Endodermal cell (in vitro differentiated cells): ENCODE data around the gene BAIAP2L2. TPM values are rescaled to one million over a fixed set of nuclear protein-coding genes. Genes with fewer than 3 reads are reported as not detected.

Source experiments
- DNase-seq: peaks from one replicate; pipeline ENCODE4 v3.0.0-alpha.2; 2017
- H3K27ac ChIP-seq: 2 replicates; pipeline ENCODE4 v1.5.1; 2013; ENCODE audit warnings: mild to moderate bottlenecking, low read depth, low read length, moderate library complexity
- H3K27me3 ChIP-seq: 2 replicates; pipeline ENCODE4 v1.6.1; 2013; ENCODE audit warnings: mild to moderate bottlenecking, low read length, moderate library complexity; ENCODE audit not compliant: insufficient read depth, control insufficient read depth, poor library complexity, severe bottlenecking
- H3K36me3 ChIP-seq: 2 replicates; pipeline ENCODE4 v1.7.0; 2013; ENCODE audit warnings: mild to moderate bottlenecking, low read length, moderate library complexity; ENCODE audit not compliant: control insufficient read depth, insufficient read depth
- H3K4me1 ChIP-seq: one replicate; pipeline ENCODE4 v1.7.0; 2013; ENCODE audit warnings: low read length; ENCODE audit not compliant: control insufficient read depth, insufficient read depth
- H3K4me3 ChIP-seq: 2 replicates; pipeline ENCODE4 v1.5.1; 2013; ENCODE audit warnings: mild to moderate bottlenecking, low read length, moderate library complexity
- H3K9ac ChIP-seq: 2 replicates; pipeline ENCODE4 v1.6.1; 2013; ENCODE audit warnings: mild to moderate bottlenecking, low read length, moderate library complexity; ENCODE audit not compliant: poor library complexity, severe bottlenecking; ENCODE audit errors: extremely low read depth
- H3K9me3 ChIP-seq: 2 replicates; pipeline ENCODE4 v1.6.1; 2013; ENCODE audit warnings: mild to moderate bottlenecking, low read length, moderate library complexity; ENCODE audit not compliant: control insufficient read depth
- H3K27ac Mint-ChIP-seq: 2 replicates; pipeline ENCODE4 v1.8.0; 2020; ENCODE audit warnings: mixed read lengths
- H3K27me3 Mint-ChIP-seq: 2 replicates; pipeline ENCODE4 v1.8.0; 2021; ENCODE audit warnings: mild to moderate bottlenecking, mixed read lengths; ENCODE audit not compliant: insufficient read depth
- H3K36me3 Mint-ChIP-seq: 2 replicates; pipeline ENCODE4 v1.8.0; 2020; ENCODE audit warnings: low read depth, mixed read lengths
- H3K4me1 Mint-ChIP-seq: 2 replicates; pipeline ENCODE4 v1.8.0; 2020; ENCODE audit warnings: mixed read lengths
- H3K4me3 Mint-ChIP-seq: 2 replicates; pipeline ENCODE4 v1.8.0; 2020; ENCODE audit warnings: mild to moderate bottlenecking, moderate library complexity, mixed read lengths
- H3K9me3 Mint-ChIP-seq: 2 replicates; pipeline ENCODE4 v1.8.0; 2020; ENCODE audit warnings: mild to moderate bottlenecking, mixed read lengths
- WGBS, 2 experiments: methylation state at CpG; one replicate each; pipeline versions ENCODE4 v1.1.5 to v1.1.7; 2013; ENCODE audit warnings: missing lambda C conversion rate in 2 of 2, mixed read lengths in 1 of 2; ENCODE audit not compliant: insufficient coverage in 1 of 2, insufficient read length in 1 of 2; 5-methylcytosine and 5-hydroxymethylcytosine counted together
- total RNA-seq, 2 donors: library from RNA; stranded (reverse); fragmentation: NEBNext Ultra II Directional in 1 of 2; extraction: Animal tissue kit (Norgen Biotek cat#: 25700) in 1 of 2; gene quantifications; 2 replicates in 1 of 2; 3 replicates in 1 of 2; pipeline ENCODE4 v1.2.1, GENCODE V29; 2021
- TF ChIP-seq, protein P1 (sequence below): fragments of 200-600 bp; sonication (generic); conservative IDR thresholded peaks from 2 replicates; pipeline ENCODE4 v1.5.0; 2021; ENCODE audit warnings: antibody characterized with exemption, mild to moderate bottlenecking

BAIAP2L2 gene
- total RNA-seq, 2 donors from 2014 or later, result 1.4 to 3.7 TPM

DNA sequence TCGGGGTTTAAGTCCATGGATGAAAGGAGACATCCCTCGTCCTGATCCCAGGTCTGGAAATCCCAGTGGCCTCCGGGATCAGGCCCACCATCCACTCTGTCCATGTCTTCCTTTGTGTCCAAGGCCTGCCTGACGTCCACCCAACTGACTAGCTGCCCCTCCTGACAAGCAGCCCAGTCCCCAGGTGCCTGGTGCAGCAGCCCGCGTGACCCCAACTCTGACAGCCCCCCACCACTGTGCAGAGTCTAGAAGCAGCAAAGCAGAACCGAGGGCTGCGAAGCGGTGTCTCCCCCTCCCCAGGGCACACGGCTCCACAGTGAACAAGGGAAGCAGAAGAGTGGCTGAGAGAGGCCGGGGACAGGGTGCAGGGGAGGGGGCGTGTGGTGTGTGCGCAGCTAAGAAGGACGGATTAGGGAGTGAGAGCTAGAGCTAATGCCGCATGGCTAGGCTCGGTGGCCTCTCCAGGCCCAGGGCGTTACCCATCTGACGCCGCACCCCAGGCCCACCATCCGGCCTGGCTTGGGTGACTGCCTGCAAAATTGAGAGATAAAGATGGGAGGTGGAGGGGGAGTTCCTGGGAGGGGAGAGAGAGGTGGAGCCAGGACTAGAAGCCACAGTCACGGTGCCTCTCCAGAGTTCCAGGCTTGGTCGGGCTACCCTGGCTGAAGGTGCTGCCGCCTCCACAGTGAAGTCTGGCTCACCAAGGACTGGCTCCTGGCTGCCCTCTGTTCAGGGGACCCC, 16.6 kb upstream of the BAIAP2L2 start:
- no peaks in the 10 kb centered on the region for H3K27me3 Mint-ChIP-seq
- Histone ChIP-seq H3K27ac (no peak overlapping the region), H3K4me3 (no peak overlapping the region), H3K4me1 (no peaks in the 10 kb centered on the region), H3K36me3 (peaks cover 3% of the 10 kb centered on the region), H3K9me3 (no peaks in the 10 kb centered on the region), H3K9ac (no peak overlapping the region), H3K27me3 (no peaks in the 10 kb centered on the region)
- 87 to 95% methylated on average over 10 to 23 of the region's 23 CpGs for WGBS, 2 experiments
- TF ChIP-seq, protein P1, sequence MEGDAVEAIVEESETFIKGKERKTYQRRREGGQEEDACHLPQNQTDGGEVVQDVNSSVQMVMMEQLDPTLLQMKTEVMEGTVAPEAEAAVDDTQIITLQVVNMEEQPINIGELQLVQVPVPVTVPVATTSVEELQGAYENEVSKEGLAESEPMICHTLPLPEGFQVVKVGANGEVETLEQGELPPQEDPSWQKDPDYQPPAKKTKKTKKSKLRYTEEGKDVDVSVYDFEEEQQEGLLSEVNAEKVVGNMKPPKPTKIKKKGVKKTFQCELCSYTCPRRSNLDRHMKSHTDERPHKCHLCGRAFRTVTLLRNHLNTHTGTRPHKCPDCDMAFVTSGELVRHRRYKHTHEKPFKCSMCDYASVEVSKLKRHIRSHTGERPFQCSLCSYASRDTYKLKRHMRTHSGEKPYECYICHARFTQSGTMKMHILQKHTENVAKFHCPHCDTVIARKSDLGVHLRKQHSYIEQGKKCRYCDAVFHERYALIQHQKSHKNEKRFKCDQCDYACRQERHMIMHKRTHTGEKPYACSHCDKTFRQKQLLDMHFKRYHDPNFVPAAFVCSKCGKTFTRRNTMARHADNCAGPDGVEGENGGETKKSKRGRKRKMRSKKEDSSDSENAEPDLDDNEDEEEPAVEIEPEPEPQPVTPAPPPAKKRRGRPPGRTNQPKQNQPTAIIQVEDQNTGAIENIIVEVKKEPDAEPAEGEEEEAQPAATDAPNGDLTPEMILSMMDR, result no peak
- no peaks in the 10 kb centered on the region for H3K4me1 Mint-ChIP-seq
- H3K9me3 Mint-ChIP-seq, result no peaks in the 10 kb centered on the region
- no peak overlapping the region for H3K27ac Mint-ChIP-seq
- DNase-seq, result no peak
- no peak overlapping the region for H3K4me3 Mint-ChIP-seq
- peaks cover 12% of the 10 kb centered on the region for H3K36me3 Mint-ChIP-seq

DNA sequence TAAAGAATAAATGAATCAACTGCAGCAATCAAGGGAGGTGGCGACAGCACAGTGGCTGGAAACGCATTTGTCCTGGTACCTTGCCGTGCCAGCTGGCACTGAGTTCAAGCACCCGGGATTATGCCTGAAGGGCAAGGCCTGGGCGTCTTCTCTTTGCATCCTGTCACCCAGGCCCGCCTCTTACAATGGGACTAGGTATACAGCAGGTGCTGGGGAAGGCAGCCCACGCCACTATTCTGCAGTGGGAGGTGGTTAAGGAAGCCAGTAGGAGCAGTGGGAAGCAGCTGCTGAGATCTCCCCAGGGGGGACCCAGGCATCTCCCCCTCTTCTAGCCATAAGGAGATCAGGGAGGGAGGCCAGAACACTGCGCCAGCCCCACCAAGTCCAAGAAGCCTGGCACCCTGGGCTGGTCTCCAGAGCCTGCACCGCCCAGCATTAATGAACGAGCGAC, 15.3 kb upstream of the BAIAP2L2 start:
- no peak overlapping the region for H3K9ac ChIP-seq
- Mint-ChIP-seq H3K9me3 (no peaks in the 10 kb centered on the region), H3K4me1 (no peaks in the 10 kb centered on the region), H3K36me3 (peaks cover 9% of the 10 kb centered on the region), H3K27me3 (no peaks in the 10 kb centered on the region), H3K4me3 (no peak overlapping the region), H3K27ac (no peak overlapping the region)
- no peak for DNase-seq
- TF ChIP-seq, protein P1, result no peak
- WGBS, 2 experiments, result 88 to 92% methylated on average over 8 to 11 of the region's 11 CpGs
- H3K4me1 ChIP-seq, result no peaks in the 10 kb centered on the region
- H3K36me3 ChIP-seq, result no peaks in the 10 kb centered on the region
- no peak overlapping the region for H3K4me3 ChIP-seq
- H3K9me3 ChIP-seq, result no peaks in the 10 kb centered on the region
- no peaks in the 10 kb centered on the region for H3K27me3 ChIP-seq
- no peak overlapping the region for H3K27ac ChIP-seq

DNA sequence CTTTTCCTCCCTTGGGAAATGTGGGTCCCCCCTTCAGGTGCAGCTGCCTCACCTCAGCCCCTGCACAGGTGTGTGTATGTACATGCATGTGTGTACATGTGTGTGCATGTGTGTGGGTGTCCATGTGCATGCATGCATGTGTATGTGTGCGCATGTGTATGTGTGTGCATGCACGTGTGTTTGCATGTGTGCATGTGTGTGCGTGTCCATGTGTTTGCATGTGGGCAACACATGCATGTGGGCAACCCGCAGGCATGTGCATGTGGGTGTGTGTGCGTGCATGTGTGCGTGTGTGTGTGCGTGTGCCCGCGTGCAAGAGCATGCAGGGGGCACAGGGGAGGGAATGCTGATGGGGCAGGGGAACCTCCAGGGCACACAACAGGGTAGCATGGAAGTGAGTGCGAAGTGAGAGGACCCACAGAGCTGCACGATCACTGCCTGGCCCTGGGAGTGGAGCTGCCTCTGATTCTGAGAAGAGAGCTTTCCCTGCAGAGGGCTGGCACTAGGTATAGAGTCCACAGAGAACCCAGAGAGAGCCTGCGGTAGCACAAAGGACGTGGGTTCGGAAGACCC, 14.6 kb upstream of the BAIAP2L2 start:
- 94 to 100% methylated on average over 8 to 14 of the region's 14 CpGs for WGBS, 2 experiments

More for the DNA sequence above, 14.6 kb upstream of the BAIAP2L2 start:
- H3K27me3 Mint-ChIP-seq, result no peaks in the 10 kb centered on the region
- Histone ChIP-seq H3K27ac (no peak overlapping the region), H3K9ac (no peak overlapping the region), H3K27me3 (no peaks in the 10 kb centered on the region), H3K9me3 (no peaks in the 10 kb centered on the region), H3K4me1 (no peaks in the 10 kb centered on the region), H3K36me3 (no peaks in the 10 kb centered on the region), H3K4me3 (no peak overlapping the region)
- peaks cover 9% of the 10 kb centered on the region for H3K36me3 Mint-ChIP-seq
- TF ChIP-seq, protein P1, result no peak
- DNase-seq, result no peak
- no peaks in the 10 kb centered on the region for H3K9me3 Mint-ChIP-seq
- no peak overlapping the region for H3K27ac Mint-ChIP-seq
- H3K4me1 Mint-ChIP-seq, result no peaks in the 10 kb centered on the region
- H3K4me3 Mint-ChIP-seq, result no peak overlapping the region
